GM18907 (cell line): ENCODE data around the gene CEP295NL.
"Not testable (repeated sequence)": the region's sequence is repeated elsewhere in the genome, so short reads cannot be mapped to it uniquely, and the experiment has no call there.

Experiments
- ATAC-seq: cut with Tn5 transposase; IDR thresholded peaks from one replicate; pipeline ENCODE4 v1.9.1; 2021; ENCODE audit warnings: mild to moderate bottlenecking, moderate library complexity; ENCODE audit not compliant: unreplicated experiment

CEP295NL gene

GRCh38 chr17:78905541-78905940, 2.5 kb upstream of the CEP295NL start:
- ATAC-seq, result no peak

GRCh38 chr17:78905116-78905515, 2.1 kb upstream of the CEP295NL start:
- ATAC-seq, result no peak

- ATAC-seq, result no peak
These were observed 1.4 kb upstream of the CEP295NL start for GRCh38 chr17:78904371-78904770.

GRCh38 chr17:78902231-78902630, 770 bp downstream of the CEP295NL start:
- not testable (repeated sequence) for ATAC-seq

GRCh38 chr17:78901806-78902205, 1.2 kb downstream of the CEP295NL start:
- ATAC-seq, result no peak

GRCh38 chr17:78900816-78901215, 2.2 kb downstream of the CEP295NL start:
- no peak for ATAC-seq

GRCh38 chr17:78899361-78900260, 3.4 kb downstream of the CEP295NL start:
- no peak for ATAC-seq

- no peak for ATAC-seq
These were observed 4.1 kb downstream of the CEP295NL start for GRCh38 chr17:78898947-78899346.

GRCh38 chr17:78898075-78898836, 4.7 kb downstream of the CEP295NL start:
- no peak for ATAC-seq

- ATAC-seq, result no peak
These were observed 5.3 kb downstream of the CEP295NL start for GRCh38 chr17:78897664-78898047.

GRCh38 chr17:78896834-78897663, 6.0 kb downstream of the CEP295NL start:
- no peak for ATAC-seq

GRCh38 chr17:78896091-78896833, 6.7 kb downstream of the CEP295NL start:
- no peak for ATAC-seq

- no peak for ATAC-seq
These were observed 7.7 kb downstream of the CEP295NL start for GRCh38 chr17:78895322-78895721.

GRCh38 chr17:78893684-78894083, 9.3 kb downstream of the CEP295NL start:
- no peak for ATAC-seq

- no peak for ATAC-seq
These were observed 10.0 kb downstream of the CEP295NL start for GRCh38 chr17:78892936-78893379.

GRCh38 chr17:78892520-78892919, 10.5 kb downstream of the CEP295NL start:
- no peak for ATAC-seq

- ATAC-seq, result no peak
These were observed 10.9 kb downstream of the CEP295NL start for GRCh38 chr17:78892062-78892456.

- no peak for ATAC-seq
These were observed 11.5 kb downstream of the CEP295NL start for GRCh38 chr17:78891406-78892061.

GRCh38 chr17:78890498-78890897, 12.5 kb downstream of the CEP295NL start:
- ATAC-seq, result no peak

GRCh38 chr17:78890096-78890495, 12.9 kb downstream of the CEP295NL start:
- ATAC-seq, result not testable (repeated sequence)
